ENCODE measurements around the gene TP73. TPM values are rescaled to one million over a fixed set of nuclear protein-coding genes. Genes with fewer than 3 reads are reported as not detected.

The TP73 gene
- total RNA-seq, 3 donors from 2014 or later (not counting 1 experiment from before 2014, with no cell fraction given): 0.28 to 0.50 (median 0.39) TPM

DNA sequence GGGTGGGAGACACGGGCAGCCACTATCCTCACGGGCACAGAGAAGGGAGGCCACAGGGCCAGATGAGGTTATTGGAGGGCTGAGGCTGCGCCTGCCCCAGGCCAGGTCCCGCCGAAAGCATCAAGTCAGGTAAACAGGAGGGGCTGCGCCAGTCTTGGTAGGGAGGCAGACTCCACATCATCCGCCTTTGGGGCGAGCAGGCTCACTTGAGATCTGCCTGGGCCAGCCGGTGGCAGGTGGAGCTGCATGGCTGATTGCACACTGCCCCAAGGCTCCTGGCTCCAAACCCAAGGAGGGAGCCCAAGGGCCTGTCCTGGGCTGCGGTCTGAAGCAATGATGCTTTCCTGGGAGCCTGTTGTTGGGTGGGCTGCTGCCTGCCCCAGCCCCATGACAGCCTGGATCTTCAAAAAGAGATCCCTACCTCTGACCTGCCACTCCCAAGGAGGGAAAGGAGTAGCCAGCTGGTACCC is 124.8 kb downstream of the TP73 start:
- ATAC-seq: no peak
- no peak for DNase-seq
- H3K9me3 ChIP-seq (ENCODE audit: control insufficient read depth, insufficient read depth, low read length): no peaks in the 10 kb centered on the region
- H3K27me3 ChIP-seq (ENCODE audit: control insufficient read depth, insufficient read depth, low read length): no peaks in the 10 kb centered on the region
- 91% methylated on average over 10 of the region's 10 CpGs for WGBS (ENCODE audit: insufficient coverage)
- Mint-ChIP-seq H3K9me3 (no peaks in the 10 kb centered on the region), H3K4me3 (no peak overlapping the region), H3K27ac (no peak overlapping the region), H3K27me3 (ENCODE audit: low read depth in 2 of 2) (no peaks in the 10 kb centered on the region), H3K4me1 (peaks cover 0 to 7% of the 10 kb centered on the region in 2 donors), H3K36me3 (peaks cover 7% of the 10 kb centered on the region)
- H3K27ac ChIP-seq (ENCODE audit: low read length): no peak overlapping the region
- intact Hi-C loops (cut with micrococcal nuclease): no loop called here
- TF ChIP-seq, protein P1, sequence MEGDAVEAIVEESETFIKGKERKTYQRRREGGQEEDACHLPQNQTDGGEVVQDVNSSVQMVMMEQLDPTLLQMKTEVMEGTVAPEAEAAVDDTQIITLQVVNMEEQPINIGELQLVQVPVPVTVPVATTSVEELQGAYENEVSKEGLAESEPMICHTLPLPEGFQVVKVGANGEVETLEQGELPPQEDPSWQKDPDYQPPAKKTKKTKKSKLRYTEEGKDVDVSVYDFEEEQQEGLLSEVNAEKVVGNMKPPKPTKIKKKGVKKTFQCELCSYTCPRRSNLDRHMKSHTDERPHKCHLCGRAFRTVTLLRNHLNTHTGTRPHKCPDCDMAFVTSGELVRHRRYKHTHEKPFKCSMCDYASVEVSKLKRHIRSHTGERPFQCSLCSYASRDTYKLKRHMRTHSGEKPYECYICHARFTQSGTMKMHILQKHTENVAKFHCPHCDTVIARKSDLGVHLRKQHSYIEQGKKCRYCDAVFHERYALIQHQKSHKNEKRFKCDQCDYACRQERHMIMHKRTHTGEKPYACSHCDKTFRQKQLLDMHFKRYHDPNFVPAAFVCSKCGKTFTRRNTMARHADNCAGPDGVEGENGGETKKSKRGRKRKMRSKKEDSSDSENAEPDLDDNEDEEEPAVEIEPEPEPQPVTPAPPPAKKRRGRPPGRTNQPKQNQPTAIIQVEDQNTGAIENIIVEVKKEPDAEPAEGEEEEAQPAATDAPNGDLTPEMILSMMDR (IDR thresholded peaks at IDR 0.05): no peak
- H3K36me3 ChIP-seq (ENCODE audit: control insufficient read depth, insufficient read depth, low read length): peaks cover 27% of the 10 kb centered on the region
- no peak overlapping the region for H3K4me3 ChIP-seq (ENCODE audit: low read length)
- H3K4me1 ChIP-seq (ENCODE audit: control insufficient read depth, insufficient read depth, low read length): peaks cover 22% of the 10 kb centered on the region

- H3K4me3 ChIP-seq (ENCODE audit: low read length): no peak overlapping the region
Observed at GRCh38 chr1:3777647-3778589, 125.6 kb downstream of the TP73 start.

GRCh38 chr1:3778590-3779264 is 126.4 kb downstream of the TP73 start:
- Histone ChIP-seq H3K4me1 (ENCODE audit: control insufficient read depth, insufficient read depth, low read length) (peaks cover 14% of the 10 kb centered on the region), H3K9me3 (ENCODE audit: control insufficient read depth, insufficient read depth, low read length) (no peaks in the 10 kb centered on the region)
- H3K36me3 Mint-ChIP-seq: peaks cover 7% of the 10 kb centered on the region

More at GRCh38 chr1:3777647-3778589, 125.6 kb downstream of the TP73 start:
- TF ChIP-seq, protein P1 (IDR thresholded peaks at IDR 0.05): no peak
- 86% methylated on average over 20 of the region's 20 CpGs for WGBS (ENCODE audit: insufficient coverage)
- ATAC-seq (no peak), DNase-seq (no peak)
- Mint-ChIP-seq H3K4me3 (no peak overlapping the region), H3K27ac (no peak overlapping the region), H3K36me3 (peaks cover 7% of the 10 kb centered on the region), H3K4me1 (peaks cover 0 to 5% of the 10 kb centered on the region in 2 donors), H3K27me3 (ENCODE audit: low read depth in 2 of 2) (no peaks in the 10 kb centered on the region), H3K9me3 (no peaks in the 10 kb centered on the region)
- Histone ChIP-seq H3K27me3 (ENCODE audit: control insufficient read depth, insufficient read depth, low read length) (no peaks in the 10 kb centered on the region), H3K4me1 (ENCODE audit: control insufficient read depth, insufficient read depth, low read length) (peaks cover 21% of the 10 kb centered on the region), H3K27ac (ENCODE audit: low read length) (no peak overlapping the region), H3K36me3 (ENCODE audit: control insufficient read depth, insufficient read depth, low read length) (peaks cover 35% of the 10 kb centered on the region), H3K9me3 (ENCODE audit: control insufficient read depth, insufficient read depth, low read length) (no peaks in the 10 kb centered on the region)
- intact Hi-C loops (cut with micrococcal nuclease): no loop called here

More at GRCh38 chr1:3778590-3779264, 126.4 kb downstream of the TP73 start:
- H3K27ac Mint-ChIP-seq: no peak overlapping the region
- intact Hi-C loops (cut with micrococcal nuclease): no loop called here
- WGBS (ENCODE audit: insufficient coverage): 93% methylated on average over 14 of the region's 14 CpGs
- no peaks in the 10 kb centered on the region for H3K9me3 Mint-ChIP-seq
- ATAC-seq (no peak), DNase-seq (no peak)
- H3K4me3 Mint-ChIP-seq: no peak overlapping the region
- Histone ChIP-seq H3K27me3 (ENCODE audit: control insufficient read depth, insufficient read depth, low read length) (no peaks in the 10 kb centered on the region), H3K36me3 (ENCODE audit: control insufficient read depth, insufficient read depth, low read length) (peaks cover 40% of the 10 kb centered on the region), H3K4me3 (ENCODE audit: low read length) (no peak overlapping the region), H3K27ac (ENCODE audit: low read length) (no peak overlapping the region)
- TF ChIP-seq, protein P1 (IDR thresholded peaks at IDR 0.05): no peak
- H3K27me3 Mint-ChIP-seq (ENCODE audit: low read depth in 2 of 2): no peaks in the 10 kb centered on the region
- no peaks in the 10 kb centered on the region for H3K4me1 Mint-ChIP-seq

Measured in natural killer cell (primary cell).